GM19468 (cell line): ENCODE data around the gene IGSF8.

Experiments
- ATAC-seq: cut with Tn5 transposase; IDR thresholded peaks from one replicate; pipeline ENCODE4 v1.9.1; 2021; ENCODE audit warnings: mild to moderate bottlenecking, moderate library complexity, moderate number of reproducible peaks; ENCODE audit not compliant: unreplicated experiment; ENCODE audit errors: extremely low read depth

The IGSF8 gene

GRCh38 chr1:160092366-160093068 lies 5.9 kb downstream of the IGSF8 start:
- ATAC-seq, result no peak

DNA sequence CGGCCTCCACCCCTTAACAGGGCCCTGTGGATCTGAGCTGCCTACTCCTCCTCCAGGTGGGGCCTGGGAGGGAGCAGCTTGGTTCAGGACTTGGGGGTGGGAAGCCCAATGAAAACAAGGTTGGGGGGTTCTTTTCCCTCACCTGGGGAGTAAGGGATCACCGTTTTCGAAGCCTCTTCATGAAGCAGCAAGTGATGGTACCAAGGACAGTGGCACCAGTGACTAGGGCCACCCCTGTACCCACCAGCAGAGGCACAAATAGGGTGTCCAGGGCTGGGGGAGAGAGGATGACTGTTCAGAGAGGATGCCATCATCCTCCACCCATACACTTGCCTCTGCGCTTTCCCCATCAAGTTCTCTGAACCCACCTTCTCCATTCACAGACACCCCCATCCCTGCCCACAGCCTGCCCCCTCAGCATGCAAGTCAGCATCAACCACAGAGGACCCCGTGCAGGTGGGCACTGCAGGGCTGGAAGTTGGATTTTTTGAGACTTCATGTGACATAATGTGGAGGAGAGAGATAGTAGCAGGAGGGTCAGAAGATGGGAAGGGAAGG lies 6.7 kb downstream of the IGSF8 start:
- ATAC-seq, result no peak

- no peak for ATAC-seq
Observed at GRCh38 chr1:160090760-160091159, 7.7 kb downstream of the IGSF8 start.

- no peak for ATAC-seq
Observed at GRCh38 chr1:160089883-160090282, 8.5 kb downstream of the IGSF8 start.

DNA sequence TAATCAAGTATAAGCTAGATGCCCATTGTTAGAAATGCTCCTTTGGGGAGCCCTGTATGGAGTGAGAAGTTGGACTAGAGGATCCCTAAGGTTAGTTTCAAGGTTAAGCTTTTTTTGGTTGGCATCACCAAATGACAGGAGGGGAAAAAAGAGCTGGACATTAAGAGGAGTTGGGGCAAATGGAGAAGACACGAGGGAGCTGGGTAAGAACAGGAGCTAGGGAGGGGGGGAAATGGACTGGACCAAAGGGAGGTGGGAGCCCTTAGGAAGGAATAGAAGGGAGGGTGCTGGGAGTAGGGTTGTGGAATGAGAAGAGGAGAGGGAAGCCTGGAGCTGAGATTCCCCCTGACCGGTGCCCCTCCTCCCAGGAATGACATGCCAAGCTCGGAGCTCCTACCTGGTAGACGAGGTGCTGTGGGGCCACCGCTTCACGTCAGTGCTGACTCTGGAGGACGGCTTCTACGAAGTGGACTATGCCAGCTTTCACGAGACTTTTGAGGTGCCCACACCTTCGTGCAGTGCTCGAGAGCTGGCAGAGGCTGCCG lies 11.2 kb downstream of the IGSF8 start:
- no peak for ATAC-seq

DNA sequence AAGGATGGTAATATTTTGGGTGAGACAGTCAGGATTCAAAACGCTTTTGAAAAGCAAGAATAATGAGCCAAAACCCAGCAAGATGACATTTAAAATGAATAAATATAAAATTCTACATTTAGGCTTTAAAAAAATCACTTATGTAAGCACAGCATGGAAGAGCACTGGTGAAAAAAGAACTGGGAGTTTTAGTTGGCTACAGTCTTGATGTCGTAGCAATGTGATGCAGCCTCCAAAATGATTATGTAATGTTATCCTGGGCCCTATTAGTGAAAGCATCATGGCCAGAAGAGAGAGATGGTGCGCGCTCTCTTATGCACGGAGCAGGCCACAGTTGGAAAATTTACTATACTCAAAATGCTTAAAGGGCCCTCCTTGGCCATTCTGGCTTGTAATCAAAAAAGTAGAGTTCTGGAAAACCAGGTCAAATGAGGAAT lies 11.9 kb downstream of the IGSF8 start:
- no peak for ATAC-seq

GRCh38 chr1:160085686-160086455 lies 12.5 kb downstream of the IGSF8 start:
- ATAC-seq, result no peak

GRCh38 chr1:160084771-160085321 lies 13.6 kb downstream of the IGSF8 start:
- ATAC-seq, result no peak

DNA sequence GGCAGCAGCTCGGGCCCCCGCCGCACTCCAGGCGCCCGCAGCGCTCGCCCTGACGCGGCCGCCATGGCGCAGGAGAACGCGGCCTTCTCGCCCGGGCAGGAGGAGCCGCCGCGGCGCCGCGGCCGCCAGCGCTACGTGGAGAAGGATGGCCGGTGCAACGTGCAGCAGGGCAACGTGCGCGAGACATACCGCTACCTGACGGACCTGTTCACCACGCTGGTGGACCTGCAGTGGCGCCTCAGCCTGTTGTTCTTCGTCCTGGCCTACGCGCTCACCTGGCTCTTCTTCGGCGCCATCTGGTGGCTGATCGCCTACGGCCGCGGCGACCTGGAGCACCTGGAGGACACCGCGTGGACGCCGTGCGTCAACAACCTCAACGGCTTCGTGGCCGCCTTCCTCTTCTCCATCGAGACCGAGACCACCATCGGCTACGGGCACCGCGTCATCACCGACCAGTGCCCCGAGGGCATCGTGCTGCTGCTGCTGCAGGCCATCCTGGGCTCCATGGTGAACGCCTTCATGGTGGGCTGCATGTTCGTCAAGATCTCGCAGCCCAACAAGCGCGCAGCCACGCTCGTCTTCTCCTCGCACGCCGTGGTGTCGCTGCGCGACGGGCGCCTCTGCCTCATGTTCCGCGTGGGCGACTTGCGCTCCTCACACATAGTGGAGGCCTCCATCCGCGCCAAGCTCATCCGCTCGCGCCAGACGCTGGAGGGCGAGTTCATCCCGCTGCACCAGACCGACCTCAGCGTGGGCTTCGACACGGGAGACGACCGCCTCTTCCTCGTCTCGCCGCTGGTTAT lies 14.2 kb downstream of the IGSF8 start:
- ATAC-seq, result no peak

GRCh38 chr1:160082926-160083325 lies 15.5 kb downstream of the IGSF8 start:
- no peak for ATAC-seq

- no peak for ATAC-seq
Observed at GRCh38 chr1:160082487-160082886, 15.9 kb downstream of the IGSF8 start.

- ATAC-seq, result no peak
Observed at GRCh38 chr1:160081261-160081936, 17.0 kb downstream of the IGSF8 start, which contains the start of gene KCNJ9. TSS of gene KCNJ9 (plus strand) at chr1:160081538. CDS start at chr1:160084031, 2,493 bp downstream.

DNA sequence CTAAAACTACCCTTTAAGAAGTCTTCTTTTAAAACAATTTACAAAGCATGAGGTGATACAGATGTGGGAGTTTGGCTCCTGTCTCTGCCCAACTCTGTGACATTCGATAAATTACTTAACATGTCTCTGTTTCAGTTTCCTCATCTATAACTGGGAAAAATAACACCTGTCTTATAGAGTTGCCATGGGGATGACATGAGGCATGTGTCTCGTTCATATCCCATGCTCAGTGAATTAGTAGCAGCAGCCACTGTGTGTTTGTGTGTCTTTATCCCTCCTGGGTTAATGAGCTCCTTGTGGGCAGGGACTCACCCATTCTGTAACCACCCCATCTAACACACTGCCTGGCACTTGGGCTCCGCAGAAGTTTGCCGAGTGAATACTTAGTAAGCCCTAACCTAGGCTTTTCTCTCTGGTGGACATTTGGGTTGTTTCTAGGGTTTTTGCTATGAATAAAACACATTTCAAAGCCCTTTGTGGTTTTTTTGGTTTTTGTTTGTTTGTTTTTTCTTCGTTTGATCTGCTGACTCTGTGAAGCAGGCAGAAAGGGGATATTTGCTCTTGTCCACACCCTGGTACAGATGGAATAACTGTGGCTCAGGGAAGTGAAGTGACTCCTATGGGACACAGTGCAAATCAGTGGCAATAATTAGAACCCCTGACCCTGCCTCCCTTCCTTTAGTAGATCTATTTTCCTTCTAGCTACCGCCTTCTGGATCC lies 17.9 kb downstream of the IGSF8 start:
- no peak for ATAC-seq

- ATAC-seq, result no peak
Observed at GRCh38 chr1:160079448-160079847, 19.0 kb downstream of the IGSF8 start.

GRCh38 chr1:160078512-160079195 lies 19.8 kb downstream of the IGSF8 start:
- ATAC-seq, result no peak

GRCh38 chr1:160077486-160077885 lies 20.9 kb downstream of the IGSF8 start:
- ATAC-seq, result no peak

GRCh38 chr1:160076295-160076694 lies 22.1 kb downstream of the IGSF8 start:
- no peak for ATAC-seq

DNA sequence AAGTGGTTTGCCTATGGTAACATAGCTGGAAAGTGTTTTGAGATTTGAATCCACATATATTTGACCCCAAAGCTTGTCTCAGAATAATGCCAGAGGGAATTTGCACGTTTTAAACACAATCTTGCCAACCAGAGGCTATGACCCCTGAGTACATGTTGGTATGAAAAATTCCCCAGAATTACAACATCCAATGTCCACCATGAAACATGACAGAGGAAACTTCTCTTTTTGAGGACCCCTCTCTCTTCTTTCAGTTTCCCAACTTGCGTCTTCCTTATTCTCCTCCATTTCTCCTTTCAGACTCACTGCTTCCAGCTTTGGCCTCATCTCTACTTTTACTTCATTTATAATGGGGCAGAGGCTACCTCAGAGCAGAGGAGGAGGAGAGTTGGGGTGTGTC lies 22.6 kb downstream of the IGSF8 start:
- no peak for ATAC-seq
